ENCODE results near the gene CEACAM21.
"Not testable (repeated sequence)": the region's sequence is repeated elsewhere in the genome, so short reads cannot be mapped to it uniquely, and the experiment has no call there.

Gene CEACAM21

GRCh38 chr19:41563854-41564514 is 12.0 kb upstream of the CEACAM21 start:
- no peak for FAIRE-seq
- peak; percentile 21 for DNase-seq (ENCODE audit: insufficient read length, low spot score)
- no peak for TF ChIP-seq POLR2A (IDR thresholded peaks at IDR 0.05; ENCODE audit: low read depth, low read length)

GRCh38 chr19:41564515-41565378 is 11.2 kb upstream of the CEACAM21 start:
- TF ChIP-seq POLR2A (IDR thresholded peaks at IDR 0.05; ENCODE audit: low read depth, low read length) = no peak
- FAIRE-seq (no peak), DNase-seq (ENCODE audit: insufficient read length, low spot score) (no peak)

- DNase-seq (ENCODE audit: insufficient read length, low spot score) = no peak
- no peak for TF ChIP-seq POLR2A (IDR thresholded peaks at IDR 0.05; ENCODE audit: low read depth, low read length)
- FAIRE-seq = no peak
These were observed 10.6 kb upstream of the CEACAM21 start for GRCh38 chr19:41565379-41565720.

- TF ChIP-seq POLR2A (IDR thresholded peaks at IDR 0.05; ENCODE audit: low read depth, low read length) = no peak
- no peak for FAIRE-seq
- no peak for DNase-seq (ENCODE audit: insufficient read length, low spot score)
These were observed 10.0 kb upstream of the CEACAM21 start for GRCh38 chr19:41566001-41566400.

GRCh38 chr19:41569481-41570150 is 6.3 kb upstream of the CEACAM21 start:
- TF ChIP-seq POLR2A (IDR thresholded peaks at IDR 0.05; ENCODE audit: low read depth, low read length) = no peak
- no peak for FAIRE-seq
- DNase-seq (ENCODE audit: insufficient read length, low spot score) = no peak

- TF ChIP-seq POLR2A (IDR thresholded peaks at IDR 0.05; ENCODE audit: low read depth, low read length) = no peak
- DNase-seq (ENCODE audit: insufficient read length, low spot score) = no peak
- no peak for FAIRE-seq
These were observed 5.8 kb upstream of the CEACAM21 start for GRCh38 chr19:41570179-41570578.

- DNase-seq (ENCODE audit: insufficient read length, low spot score) = peak; percentile 82
- peak; percentile 97 for FAIRE-seq
- TF ChIP-seq POLR2A (IDR thresholded peaks at IDR 0.05; ENCODE audit: low read depth, low read length) = no peak
These were observed 5.3 kb upstream of the CEACAM21 start for GRCh38 chr19:41570639-41571112.

GRCh38 chr19:41577144-41577830 is 1.3 kb downstream of the CEACAM21 start:
- DNase-seq (ENCODE audit: insufficient read length, low spot score) = no peak
- FAIRE-seq = no peak
- no peak for TF ChIP-seq POLR2A (IDR thresholded peaks at IDR 0.05; ENCODE audit: low read depth, low read length)

- no peak for FAIRE-seq
- no peak for DNase-seq (ENCODE audit: insufficient read length, low spot score)
- no peak for TF ChIP-seq POLR2A (IDR thresholded peaks at IDR 0.05; ENCODE audit: low read depth, low read length)
These were observed 1.9 kb downstream of the CEACAM21 start for GRCh38 chr19:41577833-41578232.

GRCh38 chr19:41578886-41579285 is 2.9 kb downstream of the CEACAM21 start:
- DNase-seq (ENCODE audit: insufficient read length, low spot score) = no peak
- no peak for FAIRE-seq
- no peak for TF ChIP-seq POLR2A (IDR thresholded peaks at IDR 0.05; ENCODE audit: low read depth, low read length)

- FAIRE-seq; DNase-seq (ENCODE audit: insufficient read length, low spot score): not testable (repeated sequence)
These were observed 5.1 kb downstream of the CEACAM21 start for GRCh38 chr19:41581068-41581467.

- not testable (repeated sequence) for FAIRE-seq; DNase-seq (ENCODE audit: insufficient read length, low spot score)
These were observed 6.7 kb downstream of the CEACAM21 start for GRCh38 chr19:41582577-41583182.

- no peak for DNase-seq (ENCODE audit: insufficient read length, low spot score)
- no peak for FAIRE-seq
- TF ChIP-seq POLR2A (IDR thresholded peaks at IDR 0.05; ENCODE audit: low read depth, low read length) = no peak
These were observed 8.4 kb downstream of the CEACAM21 start for GRCh38 chr19:41584260-41584810.
